ENCODE data around the gene LCP2.

Gene LCP2

GRCh38 chr5:170218726-170219125 is 78.9 kb downstream of the LCP2 start:
- Histone ChIP-seq H3K4me1 (ENCODE audit: control insufficient read depth, low read depth, low read length) (peaks cover 12% of the 10 kb centered on the region), H3K27me3 (ENCODE audit: control insufficient read depth, insufficient read depth, low read length) (no peaks in the 10 kb centered on the region), H3K9me3 (ENCODE audit: control insufficient read depth, low read depth, low read length) (no peaks in the 10 kb centered on the region), H3K9ac (ENCODE audit: low read length) (no peak overlapping the region), H3K4me3 (ENCODE audit: low read length) (no peak overlapping the region), H3K27ac (ENCODE audit: low read length) (no peak overlapping the region), H3K36me3 (ENCODE audit: control insufficient read depth, low read depth, low read length) (no peaks in the 10 kb centered on the region)

DNA sequence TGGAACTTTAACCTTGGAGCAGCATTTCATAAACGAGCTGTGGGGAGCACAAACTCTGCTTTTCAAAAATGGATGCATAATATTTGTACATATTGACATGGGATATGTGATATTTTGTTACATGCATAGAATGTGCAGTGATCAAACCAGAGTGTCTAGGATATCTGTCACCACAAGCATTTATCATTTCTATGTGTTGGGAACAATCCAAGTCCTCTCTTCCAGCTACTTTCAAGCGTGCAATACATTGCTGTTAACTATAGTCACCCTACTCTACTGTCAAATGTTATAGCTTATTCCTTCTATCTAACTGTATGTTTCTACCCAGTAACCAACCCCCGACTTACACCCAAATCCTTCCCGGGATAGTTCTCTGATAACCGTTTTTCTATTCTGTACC is 79.7 kb downstream of the LCP2 start:
- peaks cover 12% of the 10 kb centered on the region for H3K4me1 ChIP-seq (ENCODE audit: control insufficient read depth, low read depth, low read length)
- no peaks in the 10 kb centered on the region for H3K27me3 ChIP-seq (ENCODE audit: control insufficient read depth, insufficient read depth, low read length)
- H3K4me3 ChIP-seq (ENCODE audit: low read length): no peak overlapping the region
- no peak overlapping the region for H3K27ac ChIP-seq (ENCODE audit: low read length)
- no peaks in the 10 kb centered on the region for H3K36me3 ChIP-seq (ENCODE audit: control insufficient read depth, low read depth, low read length)
- no peak overlapping the region for H3K9ac ChIP-seq (ENCODE audit: low read length)
- H3K9me3 ChIP-seq (ENCODE audit: control insufficient read depth, low read depth, low read length): no peaks in the 10 kb centered on the region

DNA sequence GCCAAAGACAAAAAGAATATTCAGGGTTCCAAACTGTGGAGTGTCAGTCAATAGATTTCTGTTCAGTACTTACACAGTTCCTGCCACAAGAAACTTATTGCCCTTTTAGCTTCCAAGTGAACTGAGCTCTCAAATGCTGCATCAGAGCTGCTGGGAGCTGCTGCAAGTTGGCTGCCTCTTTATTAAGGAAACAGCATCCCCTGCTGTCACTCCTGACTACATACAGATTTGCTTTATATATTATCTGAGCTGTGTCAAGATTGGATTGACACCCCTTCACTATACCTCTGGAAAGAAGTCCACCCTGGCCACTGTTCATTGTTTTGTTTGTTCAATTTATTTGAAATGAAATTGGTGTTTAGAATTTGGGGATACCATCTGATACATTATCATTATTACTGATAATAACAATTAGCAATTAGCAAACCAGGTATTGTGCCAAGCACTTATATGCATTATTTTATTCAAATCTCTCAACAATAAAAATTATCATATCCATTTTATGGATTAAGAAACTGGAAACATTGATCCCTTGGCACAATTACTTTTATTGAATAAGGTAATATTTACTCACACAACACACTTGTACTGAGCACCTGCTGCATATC is 81.2 kb downstream of the LCP2 start:
- H3K36me3 ChIP-seq (ENCODE audit: control insufficient read depth, low read depth, low read length): no peaks in the 10 kb centered on the region
- H3K27me3 ChIP-seq (ENCODE audit: control insufficient read depth, insufficient read depth, low read length): no peaks in the 10 kb centered on the region
- no peak overlapping the region for H3K9ac ChIP-seq (ENCODE audit: low read length)
- no peak overlapping the region for H3K27ac ChIP-seq (ENCODE audit: low read length)
- H3K4me1 ChIP-seq (ENCODE audit: control insufficient read depth, low read depth, low read length): peaks cover 8% of the 10 kb centered on the region
- no peak overlapping the region for H3K4me3 ChIP-seq (ENCODE audit: low read length)
- H3K9me3 ChIP-seq (ENCODE audit: control insufficient read depth, low read depth, low read length): no peaks in the 10 kb centered on the region

DNA sequence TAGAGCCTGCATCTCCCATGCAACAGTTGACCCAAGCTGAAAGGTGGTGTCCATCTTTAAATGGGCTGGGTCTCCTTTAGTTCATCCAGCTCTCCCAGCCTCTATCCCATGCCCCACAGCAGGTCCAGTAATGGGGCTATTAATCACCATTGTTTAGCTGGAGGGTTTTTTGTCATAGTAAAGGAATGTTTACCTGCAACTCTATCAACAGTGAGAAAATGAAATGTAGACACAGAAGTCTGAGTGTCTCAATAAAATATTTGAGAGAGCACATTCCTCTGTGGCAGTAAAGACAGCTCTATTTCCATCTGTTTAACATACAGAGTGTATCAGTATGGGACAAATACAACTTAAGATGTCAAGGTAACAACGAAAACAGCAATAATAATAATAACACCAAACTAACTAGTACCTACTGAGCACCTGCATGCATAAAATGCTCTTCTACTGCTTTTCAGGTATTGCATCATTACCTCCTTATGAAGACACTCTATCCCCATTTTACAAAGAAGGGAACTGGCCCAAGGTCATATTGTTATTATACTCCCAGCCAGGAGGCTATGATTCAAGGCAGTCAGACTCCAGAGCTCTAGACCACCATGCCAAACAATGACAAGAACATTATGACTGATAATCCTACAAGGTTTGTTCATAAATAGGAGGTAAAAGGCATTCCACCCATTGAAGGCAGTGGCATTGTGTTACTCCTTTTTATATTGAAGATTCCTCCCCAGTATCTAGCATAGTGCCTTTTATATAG is 85.8 kb downstream of the LCP2 start:
- Histone ChIP-seq H3K9ac (ENCODE audit: low read length) (no peak overlapping the region), H3K9me3 (ENCODE audit: control insufficient read depth, low read depth, low read length) (no peaks in the 10 kb centered on the region), H3K36me3 (ENCODE audit: control insufficient read depth, low read depth, low read length) (no peaks in the 10 kb centered on the region), H3K4me1 (ENCODE audit: control insufficient read depth, low read depth, low read length) (no peaks in the 10 kb centered on the region), H3K27ac (ENCODE audit: low read length) (no peak overlapping the region), H3K27me3 (ENCODE audit: control insufficient read depth, insufficient read depth, low read length) (no peaks in the 10 kb centered on the region), H3K4me3 (ENCODE audit: low read length) (no peak overlapping the region)

DNA sequence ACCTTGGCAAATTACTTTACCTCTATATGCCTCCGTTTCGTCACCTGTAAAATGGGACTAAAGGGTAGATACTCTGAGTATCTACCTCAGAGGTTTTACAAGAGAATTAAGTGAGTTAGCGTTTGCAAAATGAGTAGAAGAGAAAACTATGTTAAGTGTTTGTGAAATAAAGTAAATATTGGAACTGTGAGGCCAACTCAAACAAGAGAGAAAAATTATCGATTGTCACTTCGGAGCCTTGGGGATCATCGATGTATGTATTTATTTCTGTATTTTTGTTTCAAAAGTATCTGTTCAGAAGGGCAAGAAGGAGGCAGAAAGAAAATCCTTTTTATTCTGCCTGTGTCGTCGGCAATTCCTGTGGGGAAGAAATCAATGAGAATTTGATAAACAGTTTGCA is 90.6 kb downstream of the LCP2 start:
- H3K36me3 ChIP-seq (ENCODE audit: control insufficient read depth, low read depth, low read length): no peaks in the 10 kb centered on the region
- H3K27me3 ChIP-seq (ENCODE audit: control insufficient read depth, insufficient read depth, low read length): no peaks in the 10 kb centered on the region
- H3K27ac ChIP-seq (ENCODE audit: low read length): no peak overlapping the region
- H3K4me1 ChIP-seq (ENCODE audit: control insufficient read depth, low read depth, low read length): no peaks in the 10 kb centered on the region
- H3K4me3 ChIP-seq (ENCODE audit: low read length): no peak overlapping the region
- H3K9me3 ChIP-seq (ENCODE audit: control insufficient read depth, low read depth, low read length): no peaks in the 10 kb centered on the region
- H3K9ac ChIP-seq (ENCODE audit: low read length): no peak overlapping the region

GRCh38 chr5:170206216-170206615 is 91.4 kb downstream of the LCP2 start:
- no peaks in the 10 kb centered on the region for H3K4me1 ChIP-seq (ENCODE audit: control insufficient read depth, low read depth, low read length)
- H3K4me3 ChIP-seq (ENCODE audit: low read length): no peak overlapping the region
- no peak overlapping the region for H3K27ac ChIP-seq (ENCODE audit: low read length)
- no peaks in the 10 kb centered on the region for H3K36me3 ChIP-seq (ENCODE audit: control insufficient read depth, low read depth, low read length)
- H3K9me3 ChIP-seq (ENCODE audit: control insufficient read depth, low read depth, low read length): no peaks in the 10 kb centered on the region
- H3K27me3 ChIP-seq (ENCODE audit: control insufficient read depth, insufficient read depth, low read length): no peaks in the 10 kb centered on the region
- no peak overlapping the region for H3K9ac ChIP-seq (ENCODE audit: low read length)

GRCh38 chr5:170204202-170204601 is 93.4 kb downstream of the LCP2 start:
- no peaks in the 10 kb centered on the region for H3K36me3 ChIP-seq (ENCODE audit: control insufficient read depth, low read depth, low read length)
- no peaks in the 10 kb centered on the region for H3K4me1 ChIP-seq (ENCODE audit: control insufficient read depth, low read depth, low read length)
- H3K9ac ChIP-seq (ENCODE audit: low read length): no peak overlapping the region
- no peaks in the 10 kb centered on the region for H3K9me3 ChIP-seq (ENCODE audit: control insufficient read depth, low read depth, low read length)
- H3K27ac ChIP-seq (ENCODE audit: low read length): no peak overlapping the region
- H3K27me3 ChIP-seq (ENCODE audit: control insufficient read depth, insufficient read depth, low read length): no peaks in the 10 kb centered on the region
- no peak overlapping the region for H3K4me3 ChIP-seq (ENCODE audit: low read length)

GRCh38 chr5:170202117-170202516 is 95.5 kb downstream of the LCP2 start:
- Histone ChIP-seq H3K27ac (ENCODE audit: low read length) (no peak overlapping the region), H3K4me3 (ENCODE audit: low read length) (no peak overlapping the region), H3K27me3 (ENCODE audit: control insufficient read depth, insufficient read depth, low read length) (no peaks in the 10 kb centered on the region), H3K9ac (ENCODE audit: low read length) (no peak overlapping the region), H3K9me3 (ENCODE audit: control insufficient read depth, low read depth, low read length) (no peaks in the 10 kb centered on the region), H3K4me1 (ENCODE audit: control insufficient read depth, low read depth, low read length) (no peaks in the 10 kb centered on the region), H3K36me3 (ENCODE audit: control insufficient read depth, low read depth, low read length) (no peaks in the 10 kb centered on the region)

GRCh38 chr5:170201311-170201710 is 96.3 kb downstream of the LCP2 start:
- Histone ChIP-seq H3K4me1 (ENCODE audit: control insufficient read depth, low read depth, low read length) (no peaks in the 10 kb centered on the region), H3K27ac (ENCODE audit: low read length) (no peak overlapping the region), H3K9me3 (ENCODE audit: control insufficient read depth, low read depth, low read length) (no peaks in the 10 kb centered on the region), H3K4me3 (ENCODE audit: low read length) (no peak overlapping the region), H3K9ac (ENCODE audit: low read length) (no peak overlapping the region), H3K27me3 (ENCODE audit: control insufficient read depth, insufficient read depth, low read length) (no peaks in the 10 kb centered on the region), H3K36me3 (ENCODE audit: control insufficient read depth, low read depth, low read length) (no peaks in the 10 kb centered on the region)

- Histone ChIP-seq H3K4me3 (ENCODE audit: low read length) (no peak overlapping the region), H3K4me1 (ENCODE audit: control insufficient read depth, low read depth, low read length) (no peaks in the 10 kb centered on the region), H3K27me3 (ENCODE audit: control insufficient read depth, insufficient read depth, low read length) (no peaks in the 10 kb centered on the region), H3K36me3 (ENCODE audit: control insufficient read depth, low read depth, low read length) (no peaks in the 10 kb centered on the region), H3K9me3 (ENCODE audit: control insufficient read depth, low read depth, low read length) (no peaks in the 10 kb centered on the region), H3K27ac (ENCODE audit: low read length) (no peak overlapping the region), H3K9ac (ENCODE audit: low read length) (no peak overlapping the region)
These were observed 96.7 kb downstream of the LCP2 start for GRCh38 chr5:170200876-170201275.

Data from iPS-18a (cell line).